ENCODE results near the gene GABBR1. TPM values are rescaled to one million over a fixed set of nuclear protein-coding genes. Genes with fewer than 3 reads are reported as not detected.

GABBR1 gene
- total and polyA plus RNA-seq, 2 of the 13 experiments (the other 11 are each of a cell fraction or from before 2014, with no cell fraction given), result 0.07 to 0.37 TPM

GRCh38 chr6:29554764-29555163 lies 78.2 kb downstream of the GABBR1 start:
- TF ChIP-seq ZNF335 (CRISPR knock-in tag; IDR thresholded peaks at IDR 0.05), result no peak
- TF ChIP-seq ZNF768 (CRISPR knock-in tag; IDR thresholded peaks at IDR 0.05), result no peak
- TF ChIP-seq MAFF (IDR thresholded peaks at IDR 0.05; ENCODE audit: low read depth, low read length), result peak; percentile 77
- TF ChIP-seq RCOR2 (CRISPR knock-in tag; IDR thresholded peaks at IDR 0.05), result no peak
- TF ChIP-seq YEATS2 (CRISPR knock-in tag; IDR thresholded peaks at IDR 0.05; ENCODE audit: borderline replicate concordance), result no peak
- peak; percentile 77 to 84 for TF ChIP-seq MAFK (conservative IDR thresholded peaks at IDR 0.05 in 1 of 2, IDR thresholded peaks at IDR 0.05 in 1 of 2; ENCODE audit: low read length in 2 of 2)
- TF ChIP-seq AKAP8 (CRISPR knock-in tag; IDR thresholded peaks at IDR 0.05), result no peak
- no peak for FAIRE-seq
- 77% methylated on average over 5 of the region's 5 CpGs for WGBS (ENCODE audit: low lambda C conversion rate)
- no peaks in the 10 kb centered on the region for H4K20me1 ChIP-seq (ENCODE audit: insufficient read depth, low read length)
- H3K4me1 ChIP-seq (ENCODE audit: insufficient read depth, low read length), result peaks cover 12% of the 10 kb centered on the region
- ChIA-PET CTCF (ENCODE audit: low intra/inter-chr PET ratio, low total read pairs) (no interaction called here), POLR2A (no interaction called here)
- no peaks in the 10 kb centered on the region for H3K9me3 ChIP-seq (ENCODE audit: low read length)
- no peak overlapping the region for H3K27ac ChIP-seq (ENCODE audit: extremely low read length, insufficient read depth, low read length)
- intact Hi-C loops (cut with micrococcal nuclease; ENCODE audit: unreplicated experiment) (no loop called here), in situ Hi-C loops (cut with HindIII; ENCODE audit: extremely low pct_ligation_motif_present, low pct_unique_long_range_greater_than_20kb) (no loop called here)
- no peaks in the 10 kb centered on the region for H3K27me3 ChIP-seq (ENCODE audit: control insufficient read depth in 1 of 2, insufficient read depth in 2 of 2, low read length in 2 of 2)
- BruUV-seq (replicated peaks), result no TSS peak
- H3K4me3 ChIP-seq (replicated peaks in 1 of 3; ENCODE audit: insufficient read depth in 1 of 3, low read depth in 2 of 3, low read length in 3 of 3), result no peak overlapping the region
- DNase-seq (ENCODE audit: low spot score), result no peak
- no peak overlapping the region for H2AFZ ChIP-seq (ENCODE audit: low read length)
- no peaks in the 10 kb centered on the region for H3K36me3 ChIP-seq (replicated peaks in 1 of 2; ENCODE audit: control insufficient read depth in 1 of 2, insufficient read depth in 2 of 2, low read length in 2 of 2)
- no peak for ATAC-seq
- H3K79me2 ChIP-seq (ENCODE audit: insufficient read depth, low read length), result no peaks in the 10 kb centered on the region
- no peak overlapping the region for H3K9ac ChIP-seq (ENCODE audit: insufficient read depth, low read depth, low read length)
- H3K4me2 ChIP-seq (ENCODE audit: low read depth, low read length), result no peak overlapping the region

DNA sequence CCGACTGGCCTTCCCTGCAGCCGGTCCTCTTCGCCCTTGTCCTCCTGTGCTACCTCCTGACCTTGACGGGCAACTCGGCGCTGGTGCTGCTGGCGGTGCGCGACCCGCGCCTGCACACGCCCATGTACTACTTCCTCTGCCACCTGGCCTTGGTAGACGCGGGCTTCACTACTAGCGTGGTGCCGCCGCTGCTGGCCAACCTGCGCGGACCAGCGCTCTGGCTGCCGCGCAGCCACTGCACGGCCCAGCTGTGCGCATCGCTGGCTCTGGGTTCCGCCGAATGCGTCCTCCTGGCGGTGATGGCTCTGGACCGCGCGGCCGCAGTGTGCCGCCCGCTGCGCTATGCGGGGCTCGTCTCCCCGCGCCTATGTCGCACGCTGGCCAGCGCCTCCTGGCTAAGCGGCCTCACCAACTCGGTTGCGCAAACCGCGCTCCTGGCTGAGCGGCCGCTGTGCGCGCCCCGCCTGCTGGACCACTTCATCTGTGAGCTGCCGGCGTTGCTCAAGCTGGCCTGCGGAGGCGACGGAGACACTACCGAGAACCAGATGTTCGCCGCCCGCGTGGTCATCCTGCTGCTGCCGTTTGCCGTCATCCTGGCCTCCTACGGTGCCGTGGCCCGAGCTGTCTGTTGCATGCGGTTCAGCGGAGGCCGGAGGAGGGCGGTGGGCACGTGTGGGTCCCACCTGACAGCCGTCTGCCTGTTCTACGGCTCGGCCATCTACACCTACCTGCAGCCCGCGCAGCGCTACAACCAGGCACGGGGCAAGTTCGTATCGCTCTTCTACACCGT lies 79.5 kb downstream of the GABBR1 start:
- no peak overlapping the region for H3K4me2 ChIP-seq (ENCODE audit: low read depth, low read length)
- in situ Hi-C loops (cut with HindIII; ENCODE audit: extremely low pct_ligation_motif_present, low pct_unique_long_range_greater_than_20kb), result no loop called here
- intact Hi-C loops (cut with micrococcal nuclease; ENCODE audit: unreplicated experiment), result no loop called here
- no peaks in the 10 kb centered on the region for H3K9me3 ChIP-seq (ENCODE audit: low read length)
- TF ChIP-seq AGO2 (optimal IDR thresholded peaks at IDR 0.05; ENCODE audit: low read depth, low read length) (peak; percentile 60), ZNF235 (CRISPR knock-in tag; IDR thresholded peaks at IDR 0.05; ENCODE audit: borderline replicate concordance) (no peak), ZHX1 (CRISPR knock-in tag; IDR thresholded peaks at IDR 0.05; ENCODE audit: low read depth) (peak; percentile 21; the same call in 1 of the 2 replicates), RBFOX2 (IDR thresholded peaks at IDR 0.05; ENCODE audit: low read depth, low read length) (peak; percentile 70), DNMT1 (CRISPR knock-in tag; IDR thresholded peaks at IDR 0.05) (peak; percentile 86; the same call in 1 of the 2 replicates)
- FAIRE-seq (no peak), DNase-seq (ENCODE audit: low spot score) (no peak), ATAC-seq (no peak; the same call in 2 of the 3 replicates)
- no peak overlapping the region for H3K27ac ChIP-seq (ENCODE audit: extremely low read length, insufficient read depth, low read length)
- no peaks in the 10 kb centered on the region for H3K27me3 ChIP-seq (ENCODE audit: control insufficient read depth in 1 of 2, insufficient read depth in 2 of 2, low read length in 2 of 2)
- POLR2A ChIA-PET, result no interaction called here
- WGBS (ENCODE audit: low lambda C conversion rate), result 95% methylated on average over 76 of the region's 83 CpGs
- no peaks in the 10 kb centered on the region for H3K36me3 ChIP-seq (replicated peaks in 1 of 2; ENCODE audit: control insufficient read depth in 1 of 2, insufficient read depth in 2 of 2, low read length in 2 of 2)
- H2AFZ ChIP-seq (ENCODE audit: low read length), result no peak overlapping the region
- no peak overlapping the region for H3K4me3 ChIP-seq (replicated peaks in 1 of 3; ENCODE audit: insufficient read depth in 1 of 3, low read depth in 2 of 3, low read length in 3 of 3)
- BruUV-seq (replicated peaks), result no TSS peak
- H3K79me2 ChIP-seq (ENCODE audit: insufficient read depth, low read length), result no peaks in the 10 kb centered on the region
- H3K9ac ChIP-seq (ENCODE audit: insufficient read depth, low read depth, low read length), result no peak overlapping the region
- H4K20me1 ChIP-seq (ENCODE audit: insufficient read depth, low read length), result no peaks in the 10 kb centered on the region
- CTCF ChIA-PET (ENCODE audit: low intra/inter-chr PET ratio, low total read pairs), result no interaction called here
- no peaks in the 10 kb centered on the region for H3K4me1 ChIP-seq (ENCODE audit: insufficient read depth, low read length)
